BLaER1 (cell line): ENCODE results near the gene USP20.

ENCODE experiments used
- H3K27ac ChIP-seq: shearing (Covaris generic); formaldehyde crosslinking; 2 replicates; pipeline ENCODE4 v1.8.1; 2022
- H3K27me3 ChIP-seq: shearing (Covaris generic); formaldehyde crosslinking; 2 replicates; pipeline ENCODE4 v1.8.1; 2022
- H3K36me3 ChIP-seq: shearing (Covaris generic); formaldehyde crosslinking; 2 replicates; pipeline ENCODE4 v1.8.1; 2022
- H3K4me1 ChIP-seq: shearing (Covaris generic); formaldehyde crosslinking; 2 replicates; pipeline ENCODE4 v1.8.1; 2022
- H3K4me2 ChIP-seq: shearing (Covaris generic); formaldehyde crosslinking; 2 replicates; pipeline ENCODE4 v1.8.1; 2022
- H3K4me3 ChIP-seq: shearing (Covaris generic); formaldehyde crosslinking; 2 replicates; pipeline ENCODE4 v1.8.1; 2022
- H3K9ac ChIP-seq: shearing (Covaris generic); formaldehyde crosslinking; 2 replicates; pipeline ENCODE4 v1.8.1; 2022
- H3K9me3 ChIP-seq: shearing (Covaris generic); formaldehyde crosslinking; 2 replicates; pipeline ENCODE4 v1.8.1; 2022
- H4K20me1 ChIP-seq: shearing (Covaris generic); formaldehyde crosslinking; 2 replicates; pipeline ENCODE4 v1.8.1; 2022
- Cebpa-rat ChIP-seq: shearing (Covaris generic); IDR thresholded peaks from 2 replicates; pipeline ENCODE4 v1.8.1; 2022

The USP20 gene

DNA sequence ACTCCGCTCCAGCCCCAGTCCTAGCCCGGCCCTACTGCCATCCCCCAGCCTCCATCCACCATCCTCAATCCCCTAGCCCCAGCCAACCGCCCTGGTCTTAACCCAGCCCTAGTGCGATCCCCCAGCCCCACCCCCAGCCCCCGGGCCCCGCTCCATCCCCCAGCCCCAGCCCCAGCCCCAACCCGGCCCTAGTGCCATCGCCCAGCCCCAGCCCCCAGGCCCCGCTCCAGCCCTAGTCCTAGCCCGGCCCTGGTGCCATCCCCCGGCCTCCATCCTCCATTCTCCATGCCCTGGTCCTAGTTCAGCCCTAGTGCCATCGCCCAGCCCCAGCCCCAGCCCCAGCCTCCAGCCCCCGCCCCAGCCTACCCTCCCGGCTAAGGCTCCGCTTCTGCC lies 11.7 kb upstream of the USP20 start:
- TF ChIP-seq Cebpa-rat = no peak
- Histone ChIP-seq H3K4me1 (peaks cover 27% of the 10 kb centered on the region), H3K9ac (peak overlapping the region; percentile 88), H4K20me1 (peaks cover 20% of the 10 kb centered on the region), H3K4me3 (peak overlapping the region; percentile 80), H3K27me3 (no peaks in the 10 kb centered on the region), H3K27ac (peak overlapping the region; percentile 86), H3K4me2 (peak overlapping the region; percentile 94; the same call in 1 of the 2 replicates), H3K9me3 (no peaks in the 10 kb centered on the region), H3K36me3 (peaks cover 67% of the 10 kb centered on the region)

DNA sequence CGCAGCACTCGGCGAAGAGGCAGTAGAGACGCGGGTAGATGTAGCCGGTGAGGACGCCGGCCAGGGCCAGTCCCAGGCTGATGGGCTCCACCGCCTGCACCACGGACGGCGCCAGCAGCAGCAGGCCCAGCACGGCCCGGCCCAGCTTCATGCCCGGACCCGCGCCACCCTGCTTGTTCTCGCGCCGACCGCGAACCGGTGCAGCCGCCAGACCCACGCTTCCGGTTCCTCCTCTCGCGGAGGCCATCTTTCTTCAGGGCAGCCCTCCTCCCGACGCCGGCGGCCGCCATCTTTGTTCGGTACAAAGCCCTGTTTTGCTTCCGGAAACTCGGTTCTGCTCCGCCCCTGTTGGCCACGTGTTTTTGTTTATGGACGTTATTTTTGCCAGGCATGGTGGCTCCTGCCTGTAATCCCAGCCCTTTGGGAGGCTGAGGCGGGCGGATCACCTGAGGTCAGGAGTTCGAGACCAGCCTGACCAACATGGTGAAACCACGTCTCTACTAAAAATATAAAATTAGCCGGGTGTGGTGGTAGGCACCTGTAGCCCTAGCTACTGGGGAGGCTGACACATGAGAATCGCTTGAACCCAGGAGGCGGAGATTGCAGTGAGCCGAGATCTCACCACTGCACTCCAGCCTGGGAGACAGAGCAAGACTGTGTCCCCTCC lies 11.2 kb upstream of the USP20 start, which contains the start of gene TOR1A:
TOR1A (minus strand) TSS at position 202 of the 667 bp plus-strand sequence; CDS start at position 151, 51 bp downstream.
- no peak for TF ChIP-seq Cebpa-rat
- Histone ChIP-seq H3K4me1 (peaks cover 31% of the 10 kb centered on the region), H4K20me1 (peaks cover 17% of the 10 kb centered on the region), H3K4me3 (peak within 1 kb of the TSS; percentile 80), H3K27ac (peak within 1 kb of the TSS; percentile 86), H3K27me3 (no peaks in the 10 kb centered on the region), H3K4me2 (peak within 1 kb of the TSS; percentile 94), H3K36me3 (peaks cover 67% of the 10 kb centered on the region), H3K9ac (peak within 1 kb of the TSS; percentile 88), H3K9me3 (no peaks in the 10 kb centered on the region)

DNA sequence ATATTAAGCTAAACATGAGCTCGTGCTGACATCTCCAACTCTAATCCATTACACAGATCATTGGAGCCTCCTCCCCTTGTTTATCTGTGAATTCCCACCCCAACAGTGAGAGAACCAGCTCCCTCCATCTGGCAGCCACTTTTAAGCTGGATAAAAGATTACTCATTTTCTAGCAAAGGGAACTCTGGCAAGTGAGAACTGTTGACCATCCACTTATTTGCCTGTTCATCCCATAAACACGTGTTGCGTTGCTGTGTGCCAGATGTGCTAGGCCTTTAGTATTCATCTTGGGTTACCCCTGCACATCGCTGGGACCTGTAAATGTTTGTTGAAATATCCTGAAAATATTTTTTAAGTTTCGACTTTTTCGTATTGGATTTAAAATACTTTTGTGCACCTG lies 8.9 kb upstream of the USP20 start:
- H4K20me1 ChIP-seq = peaks cover 8% of the 10 kb centered on the region
- TF ChIP-seq Cebpa-rat = no peak
- H3K9me3 ChIP-seq = no peaks in the 10 kb centered on the region
- H3K4me1 ChIP-seq = peaks cover 31% of the 10 kb centered on the region
- no peak overlapping the region for H3K27ac ChIP-seq
- no peaks in the 10 kb centered on the region for H3K27me3 ChIP-seq
- H3K36me3 ChIP-seq = peaks cover 67% of the 10 kb centered on the region
- no peak overlapping the region for H3K9ac ChIP-seq
- H3K4me2 ChIP-seq = no peak overlapping the region
- H3K4me3 ChIP-seq = no peak overlapping the region

DNA sequence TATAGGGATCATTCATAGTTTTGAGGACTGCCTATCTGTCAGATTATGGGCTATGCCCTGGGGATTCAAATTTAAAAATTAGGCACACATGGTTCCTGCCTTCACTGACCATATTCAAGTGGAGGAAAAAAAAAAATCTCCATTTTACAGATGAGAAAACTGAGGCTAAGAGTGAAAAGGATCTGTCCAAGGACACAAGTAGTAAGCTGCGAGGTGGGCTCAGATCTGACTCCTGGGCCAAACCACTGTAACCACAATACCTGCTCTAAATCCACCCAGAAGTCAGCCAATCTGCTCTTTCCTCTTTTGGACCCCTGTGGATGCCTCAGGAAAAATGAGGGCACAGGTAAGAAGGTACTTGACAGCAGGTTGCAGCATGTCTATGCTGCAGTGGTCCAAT lies 8.5 kb upstream of the USP20 start:
- Histone ChIP-seq H3K27me3 (no peaks in the 10 kb centered on the region), H3K4me2 (no peak overlapping the region), H3K4me1 (peaks cover 31% of the 10 kb centered on the region), H3K9ac (no peak overlapping the region), H3K36me3 (peaks cover 67% of the 10 kb centered on the region), H3K27ac (no peak overlapping the region), H4K20me1 (peaks cover 8% of the 10 kb centered on the region), H3K9me3 (no peaks in the 10 kb centered on the region), H3K4me3 (no peak overlapping the region)
- TF ChIP-seq Cebpa-rat = no peak

DNA sequence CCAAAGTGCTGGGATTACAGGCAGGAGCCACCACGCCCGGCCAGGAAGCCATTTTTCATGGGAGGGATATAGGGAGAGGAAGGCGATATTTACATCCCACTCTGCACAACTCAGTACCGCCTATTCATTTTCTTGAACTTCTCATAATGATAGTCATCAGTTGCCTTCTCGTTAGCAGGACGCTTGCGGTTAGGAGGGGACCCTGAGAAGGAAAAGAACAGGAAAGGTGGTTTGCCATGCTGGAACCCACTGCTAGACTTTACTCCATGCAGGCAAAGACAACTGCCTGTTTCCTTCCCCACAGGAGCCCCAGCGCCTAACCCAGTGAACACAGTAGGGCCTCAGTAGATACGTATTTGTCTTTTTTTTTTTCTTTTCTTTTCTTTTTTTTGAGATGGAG lies 7.2 kb upstream of the USP20 start:
- Histone ChIP-seq H4K20me1 (peaks cover 1% of the 10 kb centered on the region), H3K27ac (no peak overlapping the region), H3K9ac (no peak overlapping the region), H3K9me3 (no peaks in the 10 kb centered on the region), H3K4me3 (no peak overlapping the region), H3K4me2 (peak overlapping the region; percentile 31), H3K36me3 (peaks cover 68% of the 10 kb centered on the region), H3K4me1 (peaks cover 18% of the 10 kb centered on the region), H3K27me3 (no peaks in the 10 kb centered on the region)
- no peak for TF ChIP-seq Cebpa-rat

DNA sequence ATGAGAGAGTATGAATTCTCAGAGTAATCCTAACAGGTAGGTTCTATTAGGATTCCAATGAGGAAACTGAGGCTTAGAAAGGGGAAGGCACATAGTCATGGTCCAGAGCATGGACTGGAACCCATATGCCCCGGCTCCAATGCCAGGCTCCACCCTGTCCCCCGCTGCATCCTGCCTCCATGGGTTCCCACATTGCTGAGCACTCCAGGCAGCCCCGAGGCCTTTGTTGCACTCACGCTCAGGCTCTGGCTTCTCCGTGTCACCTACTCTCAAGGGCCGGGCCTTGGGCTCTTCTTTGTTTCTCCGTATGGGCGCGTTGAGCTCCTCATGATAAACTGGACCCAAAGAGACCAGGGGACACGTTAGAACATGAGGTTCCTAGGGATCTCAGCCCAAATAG lies 6.3 kb upstream of the USP20 start:
- Histone ChIP-seq H3K9me3 (no peaks in the 10 kb centered on the region), H3K27ac (no peak overlapping the region), H3K4me3 (no peak overlapping the region), H4K20me1 (0 out of 2 replicates have a peak, but pooled peaks cover 6% of the 10 kb centered on the region), H3K4me2 (no peak overlapping the region), H3K9ac (no peak overlapping the region), H3K36me3 (peaks cover 73% of the 10 kb centered on the region), H3K4me1 (peaks cover 24% of the 10 kb centered on the region), H3K27me3 (no peaks in the 10 kb centered on the region)
- no peak for TF ChIP-seq Cebpa-rat

DNA sequence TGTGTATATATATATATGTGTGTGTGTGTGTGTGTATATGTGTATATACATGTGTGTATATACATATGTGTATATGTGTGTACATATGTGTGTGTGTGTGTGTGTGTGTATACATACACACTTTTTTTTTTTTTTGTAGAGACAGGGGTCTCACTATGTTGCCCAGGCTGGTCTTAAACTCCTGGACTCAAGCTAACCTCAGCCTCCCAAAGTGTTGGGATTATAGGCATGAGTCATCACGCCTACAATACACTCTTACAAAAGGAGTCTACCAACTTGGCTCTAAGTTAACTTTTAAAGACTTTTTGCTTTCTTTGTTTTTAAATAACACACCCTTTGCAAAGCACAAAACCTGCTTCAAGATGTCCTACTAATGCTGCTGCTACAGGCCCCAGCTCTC lies 2.3 kb upstream of the USP20 start:
- no peaks in the 10 kb centered on the region for H3K27me3 ChIP-seq
- H3K27ac ChIP-seq = no peak overlapping the region
- H3K4me1 ChIP-seq = peaks cover 34% of the 10 kb centered on the region
- H3K9me3 ChIP-seq = no peaks in the 10 kb centered on the region
- H4K20me1 ChIP-seq = peaks cover 30% of the 10 kb centered on the region
- H3K9ac ChIP-seq = no peak overlapping the region
- H3K4me3 ChIP-seq = no peak overlapping the region
- H3K4me2 ChIP-seq = no peak overlapping the region
- H3K36me3 ChIP-seq = peaks cover 56% of the 10 kb centered on the region
- no peak for TF ChIP-seq Cebpa-rat

DNA sequence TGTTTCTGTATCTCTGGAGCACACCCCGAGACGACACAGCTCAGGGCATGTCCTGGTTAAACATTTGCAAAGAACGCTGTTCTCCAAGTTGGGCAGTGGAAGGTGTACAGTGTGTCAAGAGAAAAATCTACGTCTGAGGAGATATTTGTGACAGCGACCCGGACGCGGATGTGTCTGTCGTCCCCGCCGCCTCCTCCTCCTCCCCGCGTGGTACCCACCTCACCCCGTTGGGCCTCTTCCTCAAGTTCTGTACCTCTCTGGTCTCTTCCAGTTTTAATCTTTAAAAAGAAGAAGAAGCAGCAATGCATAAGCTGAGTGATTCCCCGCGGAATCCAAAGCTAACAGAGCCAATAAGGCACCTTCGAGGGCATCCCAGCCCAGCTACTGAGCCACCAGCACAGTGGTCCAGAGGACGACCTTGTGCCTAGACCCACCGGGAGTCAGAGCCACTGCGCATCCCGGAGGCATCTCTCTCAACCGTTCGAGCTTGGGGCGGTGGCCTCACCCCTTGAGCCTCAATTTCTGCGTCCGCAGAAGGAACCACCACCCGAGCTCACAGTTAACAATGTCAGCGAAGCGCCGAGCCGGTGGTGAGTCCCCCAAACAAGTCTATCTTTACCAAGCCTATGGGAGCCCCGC lies 650 bp upstream of the USP20 start:
- Histone ChIP-seq H4K20me1 (peaks cover 46% of the 10 kb centered on the region), H3K27me3 (no peaks in the 10 kb centered on the region), H3K9ac (peak overlapping the region; percentile 84), H3K9me3 (no peaks in the 10 kb centered on the region), H3K4me2 (peak overlapping the region; percentile 93), H3K4me1 (peaks cover 38% of the 10 kb centered on the region), H3K36me3 (peaks cover 40% of the 10 kb centered on the region), H3K4me3 (peak overlapping the region; percentile 86), H3K27ac (peak overlapping the region; percentile 73)
- TF ChIP-seq Cebpa-rat = no peak

DNA sequence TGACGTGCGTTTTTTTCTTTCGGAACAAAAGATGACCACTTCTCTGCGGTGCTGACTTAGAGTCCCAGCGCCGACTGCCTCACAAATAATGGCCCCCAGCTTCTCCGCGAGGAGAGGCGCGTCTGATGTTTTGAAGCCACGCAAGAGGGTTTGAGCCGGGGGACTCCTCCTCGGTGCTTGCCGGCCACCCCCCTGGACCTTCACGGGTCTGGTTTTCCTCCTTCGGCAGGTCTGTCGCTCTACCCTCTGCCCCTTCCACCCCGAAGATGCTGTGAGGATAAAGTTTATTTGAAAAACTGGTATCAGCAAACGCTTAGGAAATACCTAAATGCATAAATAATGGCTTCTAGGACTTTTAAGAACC lies 584 bp downstream of the USP20 start:
- H4K20me1 ChIP-seq = peaks cover 58% of the 10 kb centered on the region
- TF ChIP-seq Cebpa-rat = no peak
- peaks cover 48% of the 10 kb centered on the region for H3K4me1 ChIP-seq
- no peaks in the 10 kb centered on the region for H3K9me3 ChIP-seq
- peaks cover 27% of the 10 kb centered on the region for H3K36me3 ChIP-seq
- no peaks in the 10 kb centered on the region for H3K27me3 ChIP-seq
- peak overlapping the region; percentile 86 for H3K4me3 ChIP-seq
- peak overlapping the region; percentile 84 for H3K9ac ChIP-seq
- H3K27ac ChIP-seq = peak overlapping the region; percentile 78
- peak overlapping the region; percentile 88 for H3K4me2 ChIP-seq

DNA sequence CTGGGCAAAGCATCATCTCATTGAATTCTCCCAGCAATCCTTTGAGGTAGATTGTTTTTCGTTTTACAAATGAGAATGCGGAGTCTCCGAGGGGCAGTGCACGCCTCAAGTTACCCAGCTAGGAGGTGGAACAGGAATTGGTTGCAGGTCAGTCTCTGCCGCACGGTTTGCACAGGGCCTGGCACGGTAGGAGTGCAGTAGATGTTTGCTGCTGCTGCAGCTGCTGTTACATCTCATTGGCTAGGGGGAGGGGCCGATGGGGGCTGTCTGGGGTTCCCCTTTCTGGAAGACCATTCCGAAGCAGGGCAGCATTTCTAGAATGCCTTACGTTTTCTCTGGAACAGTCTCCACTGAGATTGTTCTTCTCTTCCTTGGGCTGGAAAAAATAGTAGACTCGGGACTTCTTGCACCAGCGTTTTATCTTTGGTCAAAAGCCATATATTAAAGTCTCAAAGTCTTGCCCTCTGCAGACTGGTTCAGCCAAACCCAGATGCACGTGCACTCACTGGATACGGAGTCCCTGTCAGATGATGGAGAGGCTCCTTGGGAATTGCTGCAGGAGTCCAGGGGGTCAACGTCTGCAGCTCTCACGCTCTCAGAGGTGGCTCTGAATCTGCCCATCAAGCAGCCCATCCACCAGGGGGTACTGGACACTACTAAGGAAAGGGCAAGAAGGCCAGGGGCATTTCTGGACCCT lies 1.2 kb downstream of the USP20 start:
- H3K27ac ChIP-seq = no peak overlapping the region
- no peak for TF ChIP-seq Cebpa-rat

More for the DNA sequence above, 1.2 kb downstream of the USP20 start:
- peaks cover 64% of the 10 kb centered on the region for H4K20me1 ChIP-seq
- H3K4me2 ChIP-seq = peak overlapping the region; percentile 88
- H3K9ac ChIP-seq = peak overlapping the region; percentile 84
- no peaks in the 10 kb centered on the region for H3K27me3 ChIP-seq
- no peaks in the 10 kb centered on the region for H3K9me3 ChIP-seq
- H3K4me1 ChIP-seq = peaks cover 48% of the 10 kb centered on the region
- H3K4me3 ChIP-seq = peak overlapping the region; percentile 86
- peaks cover 23% of the 10 kb centered on the region for H3K36me3 ChIP-seq
